ENCODE results near the gene MMP23B. TPM values are rescaled to one million over a fixed set of nuclear protein-coding genes. Genes with fewer than 3 reads are reported as not detected.
"Not testable (repeated sequence)": the region's sequence is repeated elsewhere in the genome, so short reads cannot be mapped to it uniquely, and the experiment has no call there.

Gene MMP23B
- total and polyA plus RNA-seq, 8 donors: 5.5 to 111 (median 15.7) TPM

DNA sequence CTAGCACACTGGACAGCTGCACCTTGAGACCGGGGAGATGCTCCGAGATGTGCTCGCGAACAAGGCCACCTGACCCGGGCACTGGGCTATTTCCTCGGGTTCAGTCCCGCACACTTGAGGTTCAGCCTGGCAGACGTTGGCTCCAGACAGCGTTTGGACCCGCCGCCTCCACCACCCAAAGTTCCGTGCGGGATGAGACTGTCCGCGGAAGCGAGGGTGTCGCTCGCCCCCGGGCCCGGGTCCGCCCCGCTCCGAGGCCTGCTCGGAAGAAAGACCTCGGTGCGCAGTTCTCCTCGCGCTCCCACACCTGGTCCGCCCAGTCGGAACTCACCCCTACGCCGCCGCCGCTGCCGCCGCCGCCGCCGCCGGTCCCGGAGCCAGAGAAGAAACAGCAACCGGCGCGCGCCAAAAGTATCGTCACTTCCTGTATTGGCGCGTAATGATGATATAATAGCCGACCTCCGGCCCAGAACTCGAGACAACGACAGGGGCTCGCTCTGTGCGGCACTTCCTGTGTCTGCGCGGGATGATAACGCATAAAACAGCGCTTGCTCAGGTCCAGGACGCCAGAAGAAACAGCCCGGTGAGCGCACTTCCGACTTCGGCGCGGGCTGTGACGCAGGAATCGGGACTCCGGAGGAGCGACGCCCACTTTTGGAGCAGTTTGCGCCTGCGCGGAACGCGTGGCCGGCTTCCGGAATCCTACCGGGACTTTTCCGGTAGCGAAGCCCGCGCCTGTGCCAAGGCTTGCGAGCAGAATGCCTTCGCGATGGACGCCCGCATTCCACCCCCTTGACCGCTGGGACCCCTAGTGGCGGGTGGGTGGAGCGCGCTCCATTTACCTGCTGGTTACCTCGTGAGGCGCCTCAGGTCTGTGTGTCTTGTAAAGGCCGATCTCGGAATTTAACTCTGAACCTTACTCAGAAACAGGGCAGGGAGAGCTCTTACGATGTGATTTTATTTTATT lies 26.9 kb downstream of the MMP23B start, which contains the start of gene CDK11B:
Gene CDK11B (minus strand): TSS at position 422 of the 967 bp plus-strand sequence. CDS start 1,519 bp downstream, outside the sequence.
- H3K4me1 ChIP-seq: peaks cover 0 to 43% (median 25%) of the 10 kb centered on the region in 4 donors
- intact Hi-C loops (cut with DNase I; ENCODE audit: low total_unique reads); H3K27me3 ChIP-seq; H3K9me3 ChIP-seq: not testable (repeated sequence)
- DNase-seq: peak; percentile 92 to 99
- H3K36me3 ChIP-seq: peaks cover 19 to 42% (median 39%) of the 10 kb centered on the region in 4 donors
- peak within 1 kb of the TSS; percentile 90 to 100 (median 99) for H3K27ac ChIP-seq
- WGBS, 5 donors: 0 to 1% (median 0%) methylated on average over 24 to 65 of the region's 96 CpGs
- TF ChIP-seq POLR2AphosphoS5 (IDR thresholded peaks at IDR 0.05): peak in 2 of 3 donors; percentile 81 to 84
- TF ChIP-seq, protein P1, sequence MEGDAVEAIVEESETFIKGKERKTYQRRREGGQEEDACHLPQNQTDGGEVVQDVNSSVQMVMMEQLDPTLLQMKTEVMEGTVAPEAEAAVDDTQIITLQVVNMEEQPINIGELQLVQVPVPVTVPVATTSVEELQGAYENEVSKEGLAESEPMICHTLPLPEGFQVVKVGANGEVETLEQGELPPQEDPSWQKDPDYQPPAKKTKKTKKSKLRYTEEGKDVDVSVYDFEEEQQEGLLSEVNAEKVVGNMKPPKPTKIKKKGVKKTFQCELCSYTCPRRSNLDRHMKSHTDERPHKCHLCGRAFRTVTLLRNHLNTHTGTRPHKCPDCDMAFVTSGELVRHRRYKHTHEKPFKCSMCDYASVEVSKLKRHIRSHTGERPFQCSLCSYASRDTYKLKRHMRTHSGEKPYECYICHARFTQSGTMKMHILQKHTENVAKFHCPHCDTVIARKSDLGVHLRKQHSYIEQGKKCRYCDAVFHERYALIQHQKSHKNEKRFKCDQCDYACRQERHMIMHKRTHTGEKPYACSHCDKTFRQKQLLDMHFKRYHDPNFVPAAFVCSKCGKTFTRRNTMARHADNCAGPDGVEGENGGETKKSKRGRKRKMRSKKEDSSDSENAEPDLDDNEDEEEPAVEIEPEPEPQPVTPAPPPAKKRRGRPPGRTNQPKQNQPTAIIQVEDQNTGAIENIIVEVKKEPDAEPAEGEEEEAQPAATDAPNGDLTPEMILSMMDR (IDR thresholded peaks at IDR 0.05): peak in 2 of 7 experiments; percentile 10
- H3K4me3 ChIP-seq: peak within 1 kb of the TSS; percentile 63 to 68 (median 66)

DNA sequence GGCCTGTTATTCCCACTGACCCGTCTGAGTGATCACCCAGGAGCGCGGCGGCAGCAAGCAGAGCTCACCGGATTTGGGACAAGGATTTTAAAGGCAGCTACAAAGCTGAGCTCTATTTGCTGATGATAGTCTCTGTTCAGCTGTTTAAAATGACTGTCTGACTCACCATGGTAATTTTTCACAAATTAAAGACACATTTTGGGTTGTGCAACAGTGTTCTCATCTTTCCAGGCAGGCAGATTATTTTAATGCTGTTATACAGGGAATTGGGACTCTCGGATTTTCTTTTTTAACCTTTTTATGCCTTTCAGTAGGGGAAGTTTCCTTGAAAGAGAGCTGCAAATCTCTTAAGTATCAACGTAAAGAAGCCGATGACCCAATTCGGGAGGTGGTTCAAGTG lies 30.4 kb downstream of the MMP23B start:
- H3K27ac ChIP-seq: peak overlapping the region in 3 of 5 donors; percentile 56 to 65 (median 57)
- H3K4me3 ChIP-seq; intact Hi-C loops (cut with DNase I; ENCODE audit: low total_unique reads); H3K27me3 ChIP-seq; H3K9me3 ChIP-seq; DNase-seq: not testable (repeated sequence)
- peaks cover 0 to 23% (median 8%) of the 10 kb centered on the region in 4 donors for H3K4me1 ChIP-seq
- WGBS, 5 donors: 46 to 84% (median 68%) methylated on average over 3 to 9 of the region's 9 CpGs
- peaks cover 18 to 42% (median 35%) of the 10 kb centered on the region in 4 donors for H3K36me3 ChIP-seq

DNA sequence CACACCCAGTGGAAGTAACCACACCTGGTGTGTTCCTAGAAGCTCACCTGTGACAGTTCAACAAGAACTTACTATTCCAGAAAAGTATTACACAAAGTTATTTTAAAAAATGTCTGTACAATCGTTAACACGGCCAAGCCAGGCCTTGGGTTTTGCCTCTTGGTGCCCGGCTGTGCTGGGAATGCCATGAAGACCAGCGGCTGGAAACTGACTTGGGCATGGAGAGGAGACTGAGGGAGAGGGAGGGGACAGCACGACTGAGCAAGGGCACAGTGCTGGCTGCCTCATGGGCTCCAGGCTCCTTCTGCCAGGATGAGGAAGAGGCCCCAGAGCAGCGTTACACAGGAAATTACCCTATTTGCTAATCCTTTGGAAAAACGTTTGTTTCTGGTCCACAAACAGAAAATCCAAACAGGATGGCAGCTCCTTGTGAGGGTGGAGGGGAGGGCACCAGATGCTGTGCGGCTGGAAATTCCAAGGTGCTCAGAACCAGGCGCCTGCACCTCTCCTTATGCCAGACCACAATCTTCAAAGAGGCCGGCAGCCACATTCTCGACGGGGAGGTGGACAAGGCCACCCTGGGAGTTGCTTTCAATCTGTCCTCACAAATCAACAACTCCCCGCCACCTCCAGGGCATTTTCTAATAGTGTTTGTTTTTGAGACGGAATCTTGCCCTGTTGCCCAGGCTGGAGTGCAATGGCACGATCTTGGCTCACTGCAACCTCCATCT lies 31.0 kb downstream of the MMP23B start:
- H3K9me3 ChIP-seq; intact Hi-C loops (cut with DNase I; ENCODE audit: low total_unique reads); DNase-seq; H3K27me3 ChIP-seq; H3K4me3 ChIP-seq: not testable (repeated sequence)
- peaks cover 0 to 19% (median 5%) of the 10 kb centered on the region in 4 donors for H3K4me1 ChIP-seq
- H3K27ac ChIP-seq: peak overlapping the region in 4 of 5 donors; percentile 24 to 65 (median 56)
- WGBS, 5 donors: 59 to 69% (median 63%) methylated on average over 10 to 15 of the region's 15 CpGs
- H3K36me3 ChIP-seq: peaks cover 18 to 48% (median 40%) of the 10 kb centered on the region in 4 donors

DNA sequence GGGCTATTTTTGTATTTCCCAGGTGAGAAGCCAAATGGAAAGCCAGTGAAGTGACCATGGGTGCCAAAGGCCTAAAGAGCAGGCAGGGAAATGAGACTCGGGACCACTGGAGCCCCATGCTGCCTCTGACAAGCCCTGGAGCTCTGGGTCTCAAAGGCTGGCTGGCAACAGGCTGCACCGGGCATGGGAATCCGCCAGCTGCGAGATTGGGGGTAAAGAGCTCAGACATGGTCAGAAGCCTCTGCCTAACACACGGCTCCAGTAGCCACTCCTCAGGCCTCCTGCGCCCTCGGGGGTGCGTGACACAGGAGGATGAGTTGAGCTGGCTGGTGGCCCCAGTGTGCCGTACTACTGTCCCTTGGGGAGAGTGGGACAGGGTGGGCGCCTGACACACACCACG lies 32.3 kb downstream of the MMP23B start:
- 60 to 77% (median 76%) methylated on average over 2 to 6 of the region's 11 CpGs; no CpG with 5 or more reads in 1 of the 5 donors for WGBS, 5 donors
- H3K4me3 ChIP-seq; H3K9me3 ChIP-seq; intact Hi-C loops (cut with DNase I; ENCODE audit: low total_unique reads); H3K27me3 ChIP-seq; DNase-seq; H3K27ac ChIP-seq: not testable (repeated sequence)
- peaks cover 0 to 17% (median 4%) of the 10 kb centered on the region in 4 donors for H3K4me1 ChIP-seq
- H3K36me3 ChIP-seq: peaks cover 19 to 60% (median 52%) of the 10 kb centered on the region in 4 donors

DNA sequence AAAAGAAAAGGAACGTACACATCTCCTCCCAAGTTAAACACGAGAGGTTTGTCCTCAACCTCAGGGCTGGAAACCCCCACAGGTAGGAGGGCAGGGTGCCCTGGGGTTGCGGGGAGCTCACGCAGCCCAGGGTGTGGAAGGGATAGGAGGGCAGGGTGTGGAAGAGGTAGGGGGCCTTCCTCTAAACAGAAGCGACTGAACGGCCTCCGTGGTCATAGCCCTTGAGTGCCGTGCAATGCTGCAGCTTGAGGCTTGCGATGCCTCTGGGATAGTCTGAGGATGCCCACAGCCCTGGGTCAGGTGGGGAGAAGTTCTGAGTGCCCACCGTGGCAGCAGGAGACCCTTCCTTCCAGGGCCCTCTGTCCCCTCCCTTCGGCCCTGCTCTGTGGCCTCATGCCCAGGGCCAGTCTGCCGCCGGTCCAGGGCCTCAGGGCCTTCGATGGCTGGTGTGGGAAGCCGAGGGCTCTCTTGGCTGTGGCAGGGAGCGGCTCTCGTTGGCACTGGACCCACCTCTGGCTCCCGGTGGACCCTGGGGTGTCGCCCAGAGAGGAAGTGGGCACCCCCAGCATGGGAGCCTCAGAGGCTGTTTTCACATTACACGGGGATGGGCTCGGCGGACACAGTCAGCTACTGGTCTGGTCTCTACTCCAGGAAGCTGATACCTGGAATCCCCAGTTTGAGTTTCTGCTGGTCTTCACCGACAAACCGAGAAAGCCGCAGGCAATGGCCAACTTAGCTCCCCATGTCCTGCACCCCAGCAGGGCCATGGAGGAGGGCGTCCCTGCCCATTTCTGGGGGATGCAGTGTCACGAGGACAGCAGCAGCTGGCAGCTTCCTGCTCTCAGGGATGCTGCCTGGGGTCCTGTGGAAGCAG lies 33.2 kb downstream of the MMP23B start:
- WGBS, 5 donors: 88 to 94% (median 89%) methylated on average over 25 to 27 of the region's 27 CpGs
- intact Hi-C loops (cut with DNase I; ENCODE audit: low total_unique reads): no loop called here
- Histone ChIP-seq H3K9me3 (no peaks in the 10 kb centered on the region), H3K4me3 (no peak overlapping the region), H3K27me3 (no peaks in the 10 kb centered on the region), H3K36me3 (peaks cover 24 to 69% (median 61%) of the 10 kb centered on the region in 4 donors), H3K4me1 (peaks cover 0 to 9% (median 0%) of the 10 kb centered on the region in 4 donors), H3K27ac (no peak overlapping the region)
- no peak for DNase-seq
- TF ChIP-seq, protein P1 (IDR thresholded peaks at IDR 0.05): no peak
- no peak for TF ChIP-seq EP300 (IDR thresholded peaks at IDR 0.05)
- TF ChIP-seq POLR2AphosphoS5 (IDR thresholded peaks at IDR 0.05): no peak
- no peak for TF ChIP-seq POLR2A (IDR thresholded peaks at IDR 0.05)

All from stomach (tissue), 9 donors.